ENCODE results near the gene RHBDL3. TPM values are rescaled to one million over a fixed set of nuclear protein-coding genes. Genes with fewer than 3 reads are reported as not detected.

RHBDL3 gene
- total RNA-seq, 3 donors from 2014 or later (not counting 1 experiment from before 2014, with no cell fraction given), result 0.14 to 0.21 TPM; not detected in 1

DNA sequence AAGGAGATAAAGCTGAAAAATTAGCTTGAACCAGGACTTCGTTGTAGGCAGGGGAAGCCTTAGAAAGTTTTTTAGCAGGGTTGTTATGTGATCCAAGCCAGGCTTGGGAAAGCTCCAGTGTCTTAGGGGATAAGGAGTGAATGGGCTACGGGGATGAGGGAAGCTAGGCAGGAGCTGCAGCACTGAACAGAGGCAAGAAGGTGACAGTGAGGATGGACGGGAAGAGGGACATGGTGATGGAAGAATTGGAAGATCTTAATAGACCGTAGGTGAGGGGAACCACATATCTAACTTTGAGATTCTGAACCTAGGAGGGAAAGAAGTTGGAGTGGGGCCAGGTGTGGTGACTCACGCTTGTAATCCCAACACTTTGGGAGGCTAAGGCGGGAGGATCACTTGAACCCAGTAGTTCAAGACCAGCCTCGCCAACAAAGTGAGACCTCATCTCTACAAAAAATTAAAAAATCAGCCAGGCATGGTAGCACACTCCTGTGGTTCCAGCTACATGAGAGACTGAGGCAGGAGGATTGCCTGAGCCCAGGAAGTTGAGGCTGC lies 3.2 kb downstream of the RHBDL3 start:
- H3K4me3 Mint-ChIP-seq, result peak overlapping the region; percentile 2
- H3K9me3 ChIP-seq (ENCODE audit: control insufficient read depth, insufficient read depth, low read length), result no peaks in the 10 kb centered on the region
- no peak for TF ChIP-seq CTCF (IDR thresholded peaks at IDR 0.05)
- H3K9me3 Mint-ChIP-seq, result no peaks in the 10 kb centered on the region
- intact Hi-C loops (cut with micrococcal nuclease), result no loop called here
- peaks cover 36 to 59% of the 10 kb centered on the region in 2 donors for H3K27me3 Mint-ChIP-seq (ENCODE audit: low read depth in 2 of 2)
- ATAC-seq, result no peak
- WGBS (ENCODE audit: insufficient coverage), result 94% methylated on average over 7 of the region's 7 CpGs
- no peak overlapping the region for H3K4me3 ChIP-seq (ENCODE audit: low read length)
- H3K4me1 Mint-ChIP-seq, result peaks cover 17 to 33% of the 10 kb centered on the region in 2 donors
- no peak overlapping the region for H3K27ac ChIP-seq (ENCODE audit: low read length)
- no peaks in the 10 kb centered on the region for H3K36me3 ChIP-seq (ENCODE audit: control insufficient read depth, insufficient read depth, low read length)
- H3K4me1 ChIP-seq (ENCODE audit: control insufficient read depth, insufficient read depth, low read length), result peaks cover 23% of the 10 kb centered on the region
- H3K27ac Mint-ChIP-seq, result no peak overlapping the region
- no peak for DNase-seq
- no peaks in the 10 kb centered on the region for H3K36me3 Mint-ChIP-seq
- H3K27me3 ChIP-seq (ENCODE audit: control insufficient read depth, insufficient read depth, low read length), result peaks cover 32% of the 10 kb centered on the region

DNA sequence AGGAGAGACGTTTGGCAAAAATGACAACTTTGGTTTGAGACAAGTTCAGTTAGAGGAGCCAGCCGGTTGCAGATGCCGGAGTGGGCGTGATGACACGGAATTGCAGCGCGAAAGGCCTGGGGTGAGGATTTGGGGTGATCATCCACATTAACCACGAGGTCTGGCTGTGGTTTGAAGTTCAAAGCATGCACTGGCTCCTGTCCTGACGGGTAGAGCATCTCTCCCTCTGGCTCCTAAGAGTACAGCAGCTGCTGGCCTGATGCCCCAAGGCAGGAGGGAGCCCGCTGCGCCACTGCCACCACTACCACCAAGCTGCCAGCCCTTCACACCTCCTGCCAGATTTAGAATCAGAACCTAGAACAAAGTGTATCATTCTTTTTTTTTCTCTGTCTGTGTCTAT lies 3.7 kb downstream of the RHBDL3 start:
- DNase-seq (no peak), ATAC-seq (no peak)
- no peaks in the 10 kb centered on the region for H3K36me3 Mint-ChIP-seq
- H3K27me3 Mint-ChIP-seq (ENCODE audit: low read depth in 2 of 2), result peaks cover 36 to 53% of the 10 kb centered on the region in 2 donors
- Histone ChIP-seq H3K9me3 (ENCODE audit: control insufficient read depth, insufficient read depth, low read length) (no peaks in the 10 kb centered on the region), H3K27me3 (ENCODE audit: control insufficient read depth, insufficient read depth, low read length) (peaks cover 32% of the 10 kb centered on the region), H3K4me3 (ENCODE audit: low read length) (no peak overlapping the region), H3K27ac (ENCODE audit: low read length) (no peak overlapping the region), H3K36me3 (ENCODE audit: control insufficient read depth, insufficient read depth, low read length) (no peaks in the 10 kb centered on the region), H3K4me1 (ENCODE audit: control insufficient read depth, insufficient read depth, low read length) (peaks cover 23% of the 10 kb centered on the region)
- 61% methylated on average over 11 of the region's 11 CpGs for WGBS (ENCODE audit: insufficient coverage)
- peak overlapping the region; percentile 13 for H3K4me3 Mint-ChIP-seq
- TF ChIP-seq CTCF (IDR thresholded peaks at IDR 0.05), result no peak
- H3K27ac Mint-ChIP-seq, result no peak overlapping the region
- H3K9me3 Mint-ChIP-seq, result no peaks in the 10 kb centered on the region
- H3K4me1 Mint-ChIP-seq, result peaks cover 17 to 31% of the 10 kb centered on the region in 2 donors
- intact Hi-C loops (cut with micrococcal nuclease), result no loop called here

- Mint-ChIP-seq H3K27me3 (ENCODE audit: low read depth in 2 of 2) (peaks cover 34 to 49% of the 10 kb centered on the region in 2 donors), H3K36me3 (no peaks in the 10 kb centered on the region), H3K27ac (no peak overlapping the region), H3K4me1 (peaks cover 14 to 20% of the 10 kb centered on the region in 2 donors), H3K4me3 (no peak overlapping the region), H3K9me3 (no peaks in the 10 kb centered on the region)
- no peak for DNase-seq
- no peak for ATAC-seq
- whole genome bisulfite sequencing (ENCODE audit: insufficient coverage), result 93% methylated on average over 8 of the region's 8 CpGs
- Histone ChIP-seq H3K4me1 (ENCODE audit: control insufficient read depth, insufficient read depth, low read length) (peaks cover 17% of the 10 kb centered on the region), H3K27me3 (ENCODE audit: control insufficient read depth, insufficient read depth, low read length) (peaks cover 21% of the 10 kb centered on the region), H3K4me3 (ENCODE audit: low read length) (no peak overlapping the region), H3K9me3 (ENCODE audit: control insufficient read depth, insufficient read depth, low read length) (no peaks in the 10 kb centered on the region), H3K27ac (ENCODE audit: low read length) (no peak overlapping the region), H3K36me3 (ENCODE audit: control insufficient read depth, insufficient read depth, low read length) (no peaks in the 10 kb centered on the region)
- intact Hi-C loops (cut with micrococcal nuclease), result no loop called here
- no peak for TF ChIP-seq CTCF (IDR thresholded peaks at IDR 0.05)
Measured at GRCh38 chr17:32271844-32272243, 6.2 kb downstream of the RHBDL3 start.

GRCh38 chr17:32274101-32274500 lies 8.5 kb downstream of the RHBDL3 start:
- no peak overlapping the region for H3K4me3 ChIP-seq (ENCODE audit: low read length)
- H3K4me1 ChIP-seq (ENCODE audit: control insufficient read depth, insufficient read depth, low read length), result peaks cover 6% of the 10 kb centered on the region
- DNase-seq, result no peak
- Mint-ChIP-seq H3K27me3 (ENCODE audit: low read depth in 2 of 2) (peaks cover 13 to 26% of the 10 kb centered on the region in 2 donors), H3K4me1 (peaks cover 0 to 2% of the 10 kb centered on the region in 2 donors), H3K36me3 (no peaks in the 10 kb centered on the region), H3K9me3 (no peaks in the 10 kb centered on the region), H3K4me3 (no peak overlapping the region), H3K27ac (no peak overlapping the region)
- ATAC-seq, result no peak
- intact Hi-C loops (cut with micrococcal nuclease), result no loop called here
- no peaks in the 10 kb centered on the region for H3K9me3 ChIP-seq (ENCODE audit: control insufficient read depth, insufficient read depth, low read length)
- H3K27me3 ChIP-seq (ENCODE audit: control insufficient read depth, insufficient read depth, low read length), result peaks cover 7% of the 10 kb centered on the region
- TF ChIP-seq CTCF (IDR thresholded peaks at IDR 0.05), result no peak
- H3K36me3 ChIP-seq (ENCODE audit: control insufficient read depth, insufficient read depth, low read length), result no peaks in the 10 kb centered on the region
- 94% methylated on average over 5 of the region's 5 CpGs for WGBS (ENCODE audit: insufficient coverage)
- no peak overlapping the region for H3K27ac ChIP-seq (ENCODE audit: low read length)

Data from natural killer cell (primary cell).